ENCODE measurements around the gene EXOC2. TPM values are rescaled to one million over a fixed set of nuclear protein-coding genes. Genes with fewer than 3 reads are reported as not detected.

EXOC2 gene
- total RNA-seq, 2 experiments from 2014 or later = 23.3 to 24.9 TPM

- Mint-ChIP-seq H3K36me3 (ENCODE audit: low read depth) (peaks cover 17% of the 10 kb centered on the region), H3K27ac (peak overlapping the region; percentile 62), H3K27me3 (ENCODE audit: low read depth) (no peaks in the 10 kb centered on the region), H3K4me3 (no peak overlapping the region), H3K4me1 (ENCODE audit: low read depth) (peaks cover 25% of the 10 kb centered on the region), H3K9me3 (no peaks in the 10 kb centered on the region)
- CTCF ChIA-PET = no interaction called here
- DNase-seq = no peak
- intact Hi-C loops (cut with micrococcal nuclease) = loop anchor here (1.0 kb wide), 2 partner anchors 20 to 31 kb away; no protein-coding TSS in a partner anchor
Observed at GRCh38 chr6:527989-528673, 164.8 kb downstream of the EXOC2 start.

GRCh38 chr6:524803-525202 is 168.1 kb downstream of the EXOC2 start:
- H3K27me3 Mint-ChIP-seq (ENCODE audit: low read depth) = no peaks in the 10 kb centered on the region
- peaks cover 25% of the 10 kb centered on the region for H3K4me1 Mint-ChIP-seq (ENCODE audit: low read depth)
- peak overlapping the region; percentile 11 for H3K4me3 Mint-ChIP-seq
- peak; percentile 75 for DNase-seq
- peaks cover 22% of the 10 kb centered on the region for H3K36me3 Mint-ChIP-seq (ENCODE audit: low read depth)
- peaks cover 7% of the 10 kb centered on the region for H3K9me3 Mint-ChIP-seq
- peak overlapping the region; percentile 18 for H3K27ac Mint-ChIP-seq
- CTCF ChIA-PET = interaction anchor here (0.7 to 1.0 kb wide), 3 partner anchors 17 to 135 kb away, joined by 3 to 4 read pairs (median 3); no protein-coding TSS in a partner anchor
- intact Hi-C loops (cut with micrococcal nuclease) = loop anchor here (1.0 kb wide), 1 partner anchor 35 kb away; no protein-coding TSS in a partner anchor

- no peak overlapping the region for H3K4me3 Mint-ChIP-seq
- intact Hi-C loops (cut with micrococcal nuclease) = no loop called here
- no peak for DNase-seq
- no peaks in the 10 kb centered on the region for H3K27me3 Mint-ChIP-seq (ENCODE audit: low read depth)
- CTCF ChIA-PET = no interaction called here
- peaks cover 35% of the 10 kb centered on the region for H3K36me3 Mint-ChIP-seq (ENCODE audit: low read depth)
- peak overlapping the region; percentile 70 for H3K27ac Mint-ChIP-seq
- H3K4me1 Mint-ChIP-seq (ENCODE audit: low read depth) = peaks cover 26% of the 10 kb centered on the region
- peaks cover 22% of the 10 kb centered on the region for H3K9me3 Mint-ChIP-seq
Observed at GRCh38 chr6:520820-521219, 172.1 kb downstream of the EXOC2 start.

- CTCF ChIA-PET = interaction anchor here (0.6 to 1.6 kb wide), 3 partner anchors 8 to 115 kb away, joined by 3 to 4 read pairs (median 3); no protein-coding TSS in a partner anchor
- no peaks in the 10 kb centered on the region for H3K27me3 Mint-ChIP-seq (ENCODE audit: low read depth)
- peaks cover 32% of the 10 kb centered on the region for H3K36me3 Mint-ChIP-seq (ENCODE audit: low read depth)
- H3K4me1 Mint-ChIP-seq (ENCODE audit: low read depth) = peaks cover 33% of the 10 kb centered on the region
- H3K9me3 Mint-ChIP-seq = peaks cover 22% of the 10 kb centered on the region
- intact Hi-C loops (cut with micrococcal nuclease) = no loop called here
- no peak overlapping the region for H3K27ac Mint-ChIP-seq
- DNase-seq = no peak
- no peak overlapping the region for H3K4me3 Mint-ChIP-seq
Observed at GRCh38 chr6:518218-518617, 174.7 kb downstream of the EXOC2 start.

GRCh38 chr6:516213-516612 is 176.7 kb downstream of the EXOC2 start:
- peak overlapping the region; percentile 15 for H3K27ac Mint-ChIP-seq
- CTCF ChIA-PET = no interaction called here
- H3K36me3 Mint-ChIP-seq (ENCODE audit: low read depth) = peaks cover 25% of the 10 kb centered on the region
- peaks cover 22% of the 10 kb centered on the region for H3K9me3 Mint-ChIP-seq
- peaks cover 51% of the 10 kb centered on the region for H3K4me1 Mint-ChIP-seq (ENCODE audit: low read depth)
- intact Hi-C loops (cut with micrococcal nuclease) = no loop called here
- no peak for DNase-seq
- no peaks in the 10 kb centered on the region for H3K27me3 Mint-ChIP-seq (ENCODE audit: low read depth)
- H3K4me3 Mint-ChIP-seq = no peak overlapping the region

- no peak for DNase-seq
- H3K27ac Mint-ChIP-seq = peak overlapping the region; percentile 51
- H3K9me3 Mint-ChIP-seq = peaks cover 16% of the 10 kb centered on the region
- H3K27me3 Mint-ChIP-seq (ENCODE audit: low read depth) = no peaks in the 10 kb centered on the region
- CTCF ChIA-PET = no interaction called here
- peaks cover 60% of the 10 kb centered on the region for H3K4me1 Mint-ChIP-seq (ENCODE audit: low read depth)
- peaks cover 18% of the 10 kb centered on the region for H3K36me3 Mint-ChIP-seq (ENCODE audit: low read depth)
- no peak overlapping the region for H3K4me3 Mint-ChIP-seq
- intact Hi-C loops (cut with micrococcal nuclease) = no loop called here
Observed at GRCh38 chr6:515267-515666, 177.7 kb downstream of the EXOC2 start.

GRCh38 chr6:514396-514978 is 178.5 kb downstream of the EXOC2 start:
- H3K4me3 Mint-ChIP-seq = no peak overlapping the region
- peak; percentile 65 for DNase-seq
- H3K27ac Mint-ChIP-seq = peak overlapping the region; percentile 87
- peaks cover 16% of the 10 kb centered on the region for H3K9me3 Mint-ChIP-seq
- CTCF ChIA-PET = no interaction called here
- intact Hi-C loops (cut with micrococcal nuclease) = no loop called here
- peaks cover 68% of the 10 kb centered on the region for H3K4me1 Mint-ChIP-seq (ENCODE audit: low read depth)
- no peaks in the 10 kb centered on the region for H3K27me3 Mint-ChIP-seq (ENCODE audit: low read depth)
- H3K36me3 Mint-ChIP-seq (ENCODE audit: low read depth) = peaks cover 18% of the 10 kb centered on the region

- no peaks in the 10 kb centered on the region for H3K27me3 Mint-ChIP-seq (ENCODE audit: low read depth)
- H3K36me3 Mint-ChIP-seq (ENCODE audit: low read depth) = peaks cover 18% of the 10 kb centered on the region
- CTCF ChIA-PET = no interaction called here
- H3K27ac Mint-ChIP-seq = peak overlapping the region; percentile 87
- DNase-seq = no peak
- H3K9me3 Mint-ChIP-seq = peaks cover 16% of the 10 kb centered on the region
- H3K4me3 Mint-ChIP-seq = no peak overlapping the region
- intact Hi-C loops (cut with micrococcal nuclease) = no loop called here
- H3K4me1 Mint-ChIP-seq (ENCODE audit: low read depth) = peaks cover 73% of the 10 kb centered on the region
Observed at GRCh38 chr6:513961-514360, 179.0 kb downstream of the EXOC2 start.

GRCh38 chr6:513058-513457 is 179.9 kb downstream of the EXOC2 start:
- CTCF ChIA-PET = no interaction called here
- no peak overlapping the region for H3K4me3 Mint-ChIP-seq
- DNase-seq = no peak
- H3K27me3 Mint-ChIP-seq (ENCODE audit: low read depth) = no peaks in the 10 kb centered on the region
- peaks cover 11% of the 10 kb centered on the region for H3K9me3 Mint-ChIP-seq
- peak overlapping the region; percentile 87 for H3K27ac Mint-ChIP-seq
- intact Hi-C loops (cut with micrococcal nuclease) = no loop called here
- H3K36me3 Mint-ChIP-seq (ENCODE audit: low read depth) = peaks cover 13% of the 10 kb centered on the region
- H3K4me1 Mint-ChIP-seq (ENCODE audit: low read depth) = peaks cover 82% of the 10 kb centered on the region

- H3K36me3 Mint-ChIP-seq (ENCODE audit: low read depth) = peaks cover 2% of the 10 kb centered on the region
- DNase-seq = peak; percentile 44
- peaks cover 90% of the 10 kb centered on the region for H3K4me1 Mint-ChIP-seq (ENCODE audit: low read depth)
- H3K27me3 Mint-ChIP-seq (ENCODE audit: low read depth) = no peaks in the 10 kb centered on the region
- no peak overlapping the region for H3K4me3 Mint-ChIP-seq
- H3K9me3 Mint-ChIP-seq = peaks cover under 1% of the 10 kb centered on the region
- H3K27ac Mint-ChIP-seq = peak overlapping the region; percentile 99
- CTCF ChIA-PET = interaction anchor here (1.0 to 1.7 kb wide), 3 partner anchors 19 to 81 kb away, joined by 3 to 5 read pairs (median 3); no protein-coding TSS in a partner anchor
- intact Hi-C loops (cut with micrococcal nuclease) = no loop called here
Observed at GRCh38 chr6:511488-512137, 181.3 kb downstream of the EXOC2 start.

- no peak for DNase-seq
- H3K4me3 Mint-ChIP-seq = peak overlapping the region; percentile 53
- peaks cover 3% of the 10 kb centered on the region for H3K36me3 Mint-ChIP-seq (ENCODE audit: low read depth)
- CTCF ChIA-PET = interaction anchor here (0.6 kb wide), 1 partner anchor 11 kb away, joined by 3 read pairs; no protein-coding TSS in a partner anchor
- peaks cover 97% of the 10 kb centered on the region for H3K4me1 Mint-ChIP-seq (ENCODE audit: low read depth)
- intact Hi-C loops (cut with micrococcal nuclease) = loop anchor here (1.0 to 5.0 kb wide), 3 partner anchors 10 to 217 kb away; partner anchors contain the start of gene DUSP22
- H3K27ac Mint-ChIP-seq = peak overlapping the region; percentile 99
- H3K9me3 Mint-ChIP-seq = no peaks in the 10 kb centered on the region
- no peaks in the 10 kb centered on the region for H3K27me3 Mint-ChIP-seq (ENCODE audit: low read depth)
Observed at GRCh38 chr6:509676-510075, 183.3 kb downstream of the EXOC2 start.

GRCh38 chr6:508614-509013 is 184.3 kb downstream of the EXOC2 start:
- H3K4me1 Mint-ChIP-seq (ENCODE audit: low read depth) = peaks cover 97% of the 10 kb centered on the region
- H3K27ac Mint-ChIP-seq = peak overlapping the region; percentile 99
- no peaks in the 10 kb centered on the region for H3K9me3 Mint-ChIP-seq
- CTCF ChIA-PET = no interaction called here
- peaks cover 3% of the 10 kb centered on the region for H3K36me3 Mint-ChIP-seq (ENCODE audit: low read depth)
- no peaks in the 10 kb centered on the region for H3K27me3 Mint-ChIP-seq (ENCODE audit: low read depth)
- intact Hi-C loops (cut with micrococcal nuclease) = loop anchor here (1.0 to 5.0 kb wide), 2 partner anchors 9 to 216 kb away; partner anchors contain the start of gene DUSP22
- DNase-seq = no peak
- H3K4me3 Mint-ChIP-seq = no peak overlapping the region
